Stimulated activated naive CD8-positive, alpha-beta T cell treated with anti-CD3 and anti-CD28 coated beads, Interleukin-15, Interleukin-2, amounts not matched to agents 100 U/mL and 50 U/mL, for 24 hours (primary cell): ENCODE data around the gene TBC1D2B.
A peak's percentile ranks its signal among the peaks of the same experiment; 100 is the strongest.
"Not testable (repeated sequence)": the region's sequence is repeated elsewhere in the genome, so short reads cannot be mapped to it uniquely, and the experiment has no call there.

ENCODE experiments used
- ATAC-seq: fragments of 150-1000 bp; cut with Tn5 transposase; one replicate; pipeline ENCODE4 v1.10.0; 2021
- DNase-seq: peaks from one replicate; pipeline ENCODE4 v3.0.0; 2021

Gene TBC1D2B

DNA sequence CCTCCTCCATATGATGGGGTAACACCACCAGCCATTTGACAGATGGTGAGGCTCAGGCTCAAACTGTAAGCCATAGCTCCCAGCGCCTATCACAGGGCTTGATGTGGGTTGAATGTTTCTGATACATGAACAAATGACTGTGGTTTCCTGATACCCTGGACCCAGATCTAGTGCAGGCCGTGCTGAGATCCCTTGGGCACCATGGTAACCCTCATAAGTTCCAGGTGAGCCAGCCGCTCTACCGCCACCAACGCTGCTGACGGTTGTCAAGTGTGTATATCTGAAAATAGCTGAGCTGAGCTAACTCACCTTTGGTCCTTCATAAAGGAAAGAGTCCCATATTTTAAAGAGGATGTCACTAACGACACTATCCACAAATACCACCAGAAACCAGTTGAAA, 74.5 kb downstream of the TBC1D2B start:
- ATAC-seq (no peak), DNase-seq (no peak)

DNA sequence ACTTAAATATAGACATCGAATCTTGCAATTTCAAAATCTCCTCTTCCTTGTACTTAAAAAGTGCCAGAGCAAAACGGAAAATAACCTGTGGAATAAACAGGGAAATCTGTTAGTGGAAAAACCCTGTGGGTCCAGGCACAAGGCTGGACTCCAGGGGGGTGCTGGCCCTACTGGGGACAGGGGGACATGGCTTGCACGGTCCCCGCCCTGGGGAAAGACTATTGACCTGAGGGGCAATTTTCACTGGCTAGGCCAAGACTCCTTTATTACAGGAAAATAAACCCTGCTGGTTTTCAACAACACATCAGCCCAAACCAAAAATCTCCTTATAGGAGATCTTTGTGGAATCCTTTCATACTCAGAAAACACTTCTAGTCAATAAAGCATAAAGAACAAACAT, 75.9 kb downstream of the TBC1D2B start:
- ATAC-seq = no peak
- DNase-seq = no peak

DNA sequence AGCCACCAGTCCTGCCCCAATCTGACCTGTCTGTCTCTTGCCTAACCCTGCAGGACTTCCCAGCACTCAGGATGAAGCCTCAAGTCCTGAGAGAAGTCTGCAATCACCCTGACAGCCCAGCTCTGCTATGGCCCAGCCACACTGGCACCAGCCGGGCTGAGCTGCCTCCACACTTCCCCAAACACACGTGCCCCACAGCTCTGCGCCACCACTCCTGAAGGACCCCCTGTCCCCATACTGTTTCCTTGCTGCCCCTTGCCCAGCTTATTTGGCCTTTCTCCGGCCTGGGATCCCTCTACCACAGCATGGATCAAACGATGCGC, 76.6 kb downstream of the TBC1D2B start:
- no peak for ATAC-seq
- DNase-seq = no peak

DNA sequence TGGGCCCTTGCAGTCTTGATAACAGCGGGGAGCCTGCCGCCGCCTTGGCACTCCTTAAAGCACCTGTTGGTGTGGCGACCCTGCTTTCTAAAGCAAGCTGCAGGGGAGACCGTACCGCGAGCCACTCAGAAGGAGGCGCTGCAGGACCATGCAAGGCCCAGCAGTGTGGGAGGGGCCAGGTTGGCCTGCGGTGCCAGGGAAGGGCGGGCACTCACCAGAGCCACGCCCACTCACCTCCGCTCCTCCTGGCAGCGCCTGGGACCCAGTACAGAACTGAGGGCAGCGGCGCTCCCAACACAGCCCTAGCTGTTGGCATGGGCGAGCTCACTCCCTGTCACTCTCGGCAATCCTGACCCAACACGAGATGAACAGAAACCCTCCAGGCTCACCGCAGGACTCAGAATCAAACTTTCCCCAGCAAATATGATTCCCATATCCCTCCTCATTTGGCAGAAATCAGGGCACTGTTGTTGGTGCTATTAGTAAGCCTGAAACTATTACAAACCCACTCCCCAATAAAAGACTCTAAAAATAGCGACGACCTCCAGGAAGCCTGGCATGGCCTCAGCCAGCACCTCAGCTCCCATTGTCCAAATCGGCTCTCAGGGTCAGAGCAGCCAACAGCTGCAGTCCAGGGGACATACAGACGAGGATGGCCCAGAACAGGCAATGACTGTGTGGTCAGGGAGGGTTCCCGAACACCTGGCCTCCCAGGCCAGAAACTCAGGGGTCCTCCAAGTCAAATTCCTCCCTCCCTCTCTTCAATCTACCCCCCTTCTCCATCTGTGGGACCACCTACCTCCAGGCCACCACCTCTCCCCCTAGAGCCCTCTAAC, 77.2 kb downstream of the TBC1D2B start:
- peak; percentile 81 for DNase-seq
- ATAC-seq = peak; percentile 91

DNA sequence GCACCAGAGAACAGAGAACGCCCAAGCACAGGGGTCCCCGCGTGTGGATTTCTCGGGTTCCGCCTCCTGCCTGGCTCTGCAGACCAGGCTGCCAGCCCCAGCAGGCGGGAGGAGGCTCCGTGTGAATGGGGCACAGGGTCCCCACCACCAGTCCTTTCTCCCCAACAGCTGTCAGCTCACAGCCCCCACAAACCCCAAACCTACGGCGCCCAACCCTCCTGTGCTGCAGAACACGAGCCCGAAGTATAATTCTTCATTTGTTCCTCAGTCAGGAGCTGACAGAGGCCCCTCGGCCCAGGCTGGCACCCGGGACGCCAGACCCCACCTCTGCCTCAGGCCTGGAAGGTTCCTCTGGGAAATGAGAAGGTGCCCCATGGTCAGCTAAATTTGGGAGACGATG, 78.0 kb downstream of the TBC1D2B start:
- ATAC-seq (no peak), DNase-seq (no peak)

DNA sequence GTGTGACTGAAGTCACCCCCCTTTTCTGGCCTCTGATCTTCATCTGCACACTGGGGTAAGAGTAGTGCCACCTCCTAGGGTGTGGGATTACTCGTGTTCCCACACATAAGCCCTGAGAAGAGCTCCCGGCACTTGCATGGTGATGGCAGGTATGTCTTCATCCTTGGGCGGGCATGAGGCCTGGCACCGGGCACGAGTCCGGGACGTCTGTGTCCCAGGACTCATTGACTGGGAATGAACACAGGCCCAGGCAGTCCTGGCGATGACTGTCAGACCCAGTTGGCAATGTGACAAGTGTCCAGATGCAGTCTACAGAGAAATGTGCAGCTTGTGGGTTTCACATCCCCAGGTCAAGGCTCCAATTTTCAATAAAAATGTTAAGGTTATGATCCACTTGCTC, 78.9 kb downstream of the TBC1D2B start:
- ATAC-seq (no peak), DNase-seq (no peak)

DNA sequence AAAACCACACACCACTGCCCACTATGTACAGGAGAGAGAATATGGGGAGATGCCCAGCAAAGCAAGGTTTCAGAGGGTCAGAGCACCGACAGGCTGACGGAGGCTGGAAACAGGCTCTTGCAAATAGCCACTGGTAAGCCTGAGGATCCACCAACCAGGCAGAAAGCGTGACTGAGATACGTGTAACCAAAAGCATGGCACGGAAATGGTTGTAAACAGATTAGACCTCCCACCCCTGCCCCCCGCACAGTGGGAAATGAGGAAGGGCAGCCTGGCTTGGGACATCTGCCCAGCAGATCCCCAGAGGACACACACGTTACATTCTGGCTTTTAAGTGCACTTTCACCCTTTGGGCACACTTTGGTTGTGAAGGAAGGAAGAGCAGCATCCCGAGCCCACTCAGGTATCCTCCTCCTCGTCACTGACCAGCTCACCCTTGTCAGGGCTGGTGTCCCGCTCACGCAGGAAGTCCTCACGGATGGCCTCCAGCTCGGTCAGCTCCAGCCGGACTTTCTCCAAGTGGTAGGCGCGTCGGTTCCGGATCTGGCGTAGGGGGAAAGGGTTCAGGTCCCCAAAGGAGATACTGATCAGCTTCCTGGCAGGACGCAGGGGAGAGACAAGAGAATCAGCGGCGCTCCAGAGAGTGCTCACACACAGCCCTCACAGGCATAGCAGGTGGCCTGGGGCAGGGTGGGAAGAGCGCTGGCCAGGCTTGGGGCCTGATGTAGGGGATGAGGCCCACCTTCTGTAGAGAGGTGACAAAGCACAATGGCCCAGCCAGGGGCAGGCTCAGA, 79.6 kb downstream of the TBC1D2B start:
- not testable (repeated sequence) for DNase-seq, ATAC-seq

DNA sequence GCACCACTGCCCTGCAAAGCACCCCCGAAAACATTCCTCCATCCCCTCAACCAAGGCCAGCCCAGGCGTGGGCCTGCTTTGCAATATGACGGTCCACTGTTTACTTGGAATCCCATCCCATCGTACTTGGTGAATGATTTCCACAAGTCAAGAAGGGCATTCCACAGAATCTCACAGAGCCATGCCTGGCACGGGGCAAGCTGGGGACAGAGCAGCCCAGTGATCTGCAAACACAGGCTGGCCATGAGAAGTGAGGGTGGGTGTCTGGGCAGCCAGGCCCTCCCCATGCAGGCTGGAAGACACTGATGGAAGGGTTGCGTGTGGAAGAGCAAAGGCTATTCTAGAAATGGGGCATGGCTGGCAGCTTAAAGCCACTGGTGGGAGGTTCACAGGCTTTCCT, 80.3 kb downstream of the TBC1D2B start:
- not testable (repeated sequence) for DNase-seq, ATAC-seq

DNA sequence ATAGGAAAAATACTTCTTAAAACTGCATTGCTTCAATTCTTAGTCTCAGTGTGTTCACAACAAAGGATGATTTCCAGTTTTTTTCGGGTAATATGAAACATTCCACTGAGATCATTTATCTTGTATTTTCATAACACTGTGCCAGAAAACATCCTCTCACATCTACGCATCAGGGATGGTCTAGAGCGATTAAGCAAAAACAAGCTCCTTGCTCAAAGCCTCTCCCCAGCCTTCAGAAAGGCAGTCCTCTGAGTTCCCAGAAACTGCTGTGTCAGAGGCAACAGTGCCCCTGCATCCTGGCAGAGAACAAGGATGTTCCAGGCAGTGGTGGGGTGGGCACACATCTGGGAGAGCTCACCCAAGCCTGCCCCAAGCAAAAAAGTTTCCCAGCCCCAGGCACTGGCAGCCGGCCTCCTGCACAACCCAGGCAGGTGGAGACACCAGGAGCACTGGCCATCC, 80.8 kb downstream of the TBC1D2B start:
- ATAC-seq, DNase-seq: not testable (repeated sequence)

DNA sequence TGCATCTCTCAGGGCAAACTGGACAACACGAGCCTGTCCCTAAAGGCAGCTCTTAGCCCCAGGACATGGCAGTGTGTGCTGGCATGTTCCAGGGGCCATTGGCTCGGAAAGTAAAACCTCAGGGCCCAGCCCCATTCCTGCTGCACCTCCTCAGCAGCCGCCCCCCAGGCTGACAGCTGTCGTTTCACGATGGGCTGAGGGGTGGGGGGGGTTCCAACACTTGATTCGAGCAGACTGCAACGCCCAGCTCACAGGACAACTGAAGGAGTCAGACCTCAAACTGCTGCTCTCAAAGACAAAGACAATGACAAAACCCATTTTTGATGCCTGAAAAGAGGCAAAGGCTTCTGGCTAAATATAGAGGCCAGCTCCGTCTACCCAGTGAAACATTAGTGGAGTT, 81.3 kb downstream of the TBC1D2B start:
- not testable (repeated sequence) for DNase-seq

DNA sequence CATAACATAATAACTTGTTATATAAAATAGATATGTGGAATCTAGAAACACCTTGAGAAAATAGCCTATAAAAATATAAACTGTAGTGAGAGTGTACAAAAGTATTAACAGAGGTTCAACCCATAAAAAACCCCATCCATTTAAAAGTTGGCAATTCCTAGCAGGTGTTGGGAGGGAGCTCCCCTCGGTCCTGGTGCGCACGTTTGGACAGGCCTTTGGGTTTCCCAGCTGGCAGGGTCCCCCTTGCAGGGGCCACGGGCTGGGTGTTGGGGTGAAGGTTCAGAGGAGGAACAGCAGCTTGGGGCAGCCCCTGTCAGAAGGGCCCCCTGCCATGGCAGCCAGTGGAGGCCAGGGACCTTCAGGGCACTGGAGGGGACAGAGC, 82.0 kb downstream of the TBC1D2B start:
- not testable (repeated sequence) for DNase-seq, ATAC-seq

More for the DNA sequence above, 81.3 kb downstream of the TBC1D2B start:
- not testable (repeated sequence) for ATAC-seq

DNA sequence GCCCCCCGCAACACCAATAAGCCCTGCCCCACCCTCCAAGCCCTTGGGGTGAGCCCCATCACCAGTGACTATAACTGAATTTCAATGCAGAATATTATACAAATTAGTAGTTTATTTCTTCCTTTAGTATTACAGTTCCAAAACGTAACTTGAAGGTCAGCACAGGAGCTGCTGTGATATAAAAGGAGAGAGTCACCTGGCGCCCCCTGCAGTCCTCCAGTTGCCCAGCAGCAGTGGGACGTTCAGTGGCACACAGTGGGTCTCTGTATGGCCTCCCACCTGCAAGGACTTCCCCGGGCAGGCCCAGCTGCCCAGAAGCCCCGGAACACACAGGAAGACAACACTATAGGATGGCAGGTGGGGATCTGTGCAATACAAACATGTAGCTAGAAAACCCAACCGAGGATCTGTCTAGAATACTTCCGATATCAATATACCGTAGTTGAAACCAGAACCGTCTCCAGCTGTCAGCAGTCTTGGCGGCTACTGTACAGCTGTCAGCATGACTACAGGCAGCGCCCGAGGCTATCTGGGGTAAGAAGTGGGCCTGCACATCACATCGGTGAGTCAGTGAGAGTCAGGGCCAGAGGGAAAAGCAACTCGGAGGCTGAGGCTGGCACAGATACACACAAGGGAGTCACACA, 82.5 kb downstream of the TBC1D2B start:
- not testable (repeated sequence) for ATAC-seq, DNase-seq

DNA sequence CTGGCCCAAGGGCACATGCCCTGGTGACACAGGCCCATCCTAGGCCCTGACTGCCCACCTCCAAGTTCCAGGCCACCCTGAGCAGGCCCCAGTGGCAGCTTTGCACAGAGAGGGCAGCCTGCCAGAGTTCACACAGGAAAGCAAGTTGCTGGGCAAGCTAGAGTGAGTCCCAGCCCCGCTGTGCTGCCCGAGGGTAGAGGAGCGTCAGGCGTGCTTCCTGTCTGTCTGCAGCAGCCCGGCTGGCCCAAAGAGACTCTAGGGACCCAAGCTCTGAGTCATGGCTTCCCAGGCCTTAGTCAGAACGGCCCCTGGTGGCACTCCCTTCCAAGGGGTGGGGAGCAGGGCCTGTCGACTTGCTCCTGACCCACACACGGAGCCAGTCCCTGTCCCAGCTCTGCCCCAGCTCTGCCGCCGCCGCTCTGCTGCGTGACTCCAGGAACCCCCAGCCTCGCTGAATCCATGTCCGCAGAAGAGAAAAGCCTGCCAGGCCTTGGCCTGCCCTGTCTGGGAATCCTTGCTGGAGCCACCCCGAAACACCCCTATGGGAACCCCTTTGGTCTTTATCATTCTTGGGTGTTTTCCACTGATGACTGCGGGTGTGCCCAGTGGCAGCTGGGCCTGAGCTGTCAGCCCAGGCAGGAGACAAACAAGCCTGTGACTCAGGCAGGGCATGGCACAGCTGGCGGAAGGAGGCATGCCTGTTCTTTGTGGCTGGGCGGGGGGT, 83.4 kb downstream of the TBC1D2B start:
- peak; percentile 38 for DNase-seq
- ATAC-seq = peak; percentile 55

DNA sequence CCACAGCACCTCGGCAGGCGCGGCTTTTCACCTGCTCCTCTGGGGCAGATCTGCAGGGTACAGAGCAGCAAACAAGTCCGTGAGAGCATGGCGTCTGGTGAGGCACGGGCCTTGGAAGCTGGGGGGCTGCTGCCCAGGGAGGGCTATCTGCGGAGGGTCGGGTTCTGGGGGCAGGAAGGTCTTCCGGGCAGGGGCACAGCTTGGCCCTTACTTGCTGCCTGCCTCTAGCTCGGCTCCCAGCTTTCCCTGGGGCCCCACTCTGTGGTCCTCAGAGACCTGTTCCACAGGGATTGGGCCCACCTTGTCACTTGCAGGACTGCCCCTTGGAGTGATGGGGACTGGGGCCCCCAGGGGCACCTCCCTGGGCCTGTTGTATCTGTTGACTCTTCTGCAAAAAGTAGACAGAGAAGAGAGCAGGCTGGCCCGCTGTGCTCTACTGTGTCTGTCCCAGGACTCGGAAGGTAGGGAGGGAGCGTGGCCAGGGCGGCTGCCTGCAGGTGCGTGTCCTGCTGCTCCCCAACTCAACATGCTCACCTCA, 84.1 kb downstream of the TBC1D2B start:
- DNase-seq (no peak), ATAC-seq (no peak)

DNA sequence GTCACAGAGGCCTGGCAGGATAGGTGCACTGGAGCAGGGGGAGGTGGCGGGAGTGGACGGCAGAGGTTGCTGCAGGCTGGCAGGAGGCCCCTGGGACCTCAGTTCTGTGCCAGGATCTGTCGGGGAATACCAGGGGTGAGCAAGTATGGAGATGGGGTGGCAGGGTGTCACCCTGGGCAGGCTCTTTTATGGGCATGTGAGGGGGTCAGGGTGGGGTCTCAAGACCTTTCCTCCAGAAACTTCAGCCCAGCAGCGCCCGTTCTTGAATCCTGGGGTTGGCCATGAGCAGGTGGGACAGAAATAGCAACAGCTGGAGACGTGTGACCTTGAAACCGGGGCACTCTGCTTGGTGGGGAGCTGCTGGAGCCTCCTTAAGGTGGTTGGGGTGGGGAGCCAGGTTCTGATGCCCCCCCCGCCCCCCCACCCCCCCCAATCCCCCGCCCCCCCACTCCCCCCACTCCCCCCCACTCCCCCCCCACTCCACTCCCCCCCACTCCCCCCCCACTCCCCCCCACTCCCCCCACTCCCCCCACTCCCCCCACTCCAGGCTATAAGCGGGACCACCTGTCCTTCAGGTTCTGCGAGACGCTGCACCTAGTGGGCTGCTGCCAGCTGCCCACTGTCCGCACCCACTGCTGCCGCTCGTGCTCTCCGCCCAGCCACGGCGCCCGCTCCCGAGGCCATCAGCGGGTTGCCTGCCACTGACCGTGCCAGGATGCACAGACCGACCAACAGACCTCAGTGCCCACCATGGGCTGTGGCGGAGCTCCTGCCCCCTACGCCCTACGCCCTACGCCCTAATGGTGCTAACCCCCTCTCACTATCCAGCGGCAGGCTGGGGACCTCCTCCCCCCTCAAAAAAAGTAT, 84.9 kb downstream of the TBC1D2B start:
- DNase-seq (no peak), ATAC-seq (no peak)

DNA sequence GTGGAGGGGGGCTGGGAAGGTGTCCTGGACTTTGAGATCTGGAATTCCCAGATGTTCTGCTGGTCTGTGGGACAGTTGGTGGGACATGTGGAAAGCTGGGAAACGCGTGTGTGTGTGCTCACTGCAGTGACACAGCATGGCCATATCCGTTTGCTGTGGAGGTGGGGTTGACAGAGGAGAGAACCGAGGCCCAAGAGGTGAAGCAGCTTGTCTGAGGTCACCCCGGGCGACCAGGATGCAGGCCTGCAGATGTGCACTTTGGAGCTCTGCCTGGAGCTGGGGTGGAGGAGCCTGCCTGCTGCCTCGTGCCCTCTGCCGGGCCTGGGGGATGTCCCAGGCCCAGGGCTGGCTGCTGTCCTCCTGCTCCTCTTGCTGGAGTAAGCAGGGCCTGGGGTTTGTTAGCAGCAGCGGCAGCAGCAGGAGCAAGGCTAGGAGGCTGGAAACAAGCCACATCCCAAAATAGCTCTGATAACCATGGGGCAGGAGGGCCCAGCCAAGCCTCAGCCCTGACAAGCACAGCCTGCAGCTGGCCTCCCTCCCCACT, 85.8 kb downstream of the TBC1D2B start:
- not testable (repeated sequence) for ATAC-seq, DNase-seq

DNA sequence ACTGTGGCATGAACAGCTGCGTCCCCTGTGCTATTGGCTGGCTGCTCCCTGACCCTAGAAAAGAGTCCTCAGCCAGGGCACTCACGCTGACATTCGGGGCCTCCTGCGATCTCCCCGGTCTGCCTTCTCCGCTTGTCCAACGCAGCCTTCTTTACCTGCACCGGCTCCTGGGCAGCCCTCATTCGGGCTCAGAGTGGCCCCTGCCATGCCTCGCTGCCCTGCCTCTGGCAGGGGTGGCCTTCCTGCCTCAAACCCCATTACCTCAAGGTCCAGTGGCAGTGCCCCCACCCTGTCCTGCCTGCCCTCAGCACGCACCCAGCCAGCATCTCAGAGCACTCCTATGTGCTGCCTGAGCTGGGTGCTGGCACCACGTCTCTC, 86.5 kb downstream of the TBC1D2B start:
- DNase-seq (no peak), ATAC-seq (no peak)

DNA sequence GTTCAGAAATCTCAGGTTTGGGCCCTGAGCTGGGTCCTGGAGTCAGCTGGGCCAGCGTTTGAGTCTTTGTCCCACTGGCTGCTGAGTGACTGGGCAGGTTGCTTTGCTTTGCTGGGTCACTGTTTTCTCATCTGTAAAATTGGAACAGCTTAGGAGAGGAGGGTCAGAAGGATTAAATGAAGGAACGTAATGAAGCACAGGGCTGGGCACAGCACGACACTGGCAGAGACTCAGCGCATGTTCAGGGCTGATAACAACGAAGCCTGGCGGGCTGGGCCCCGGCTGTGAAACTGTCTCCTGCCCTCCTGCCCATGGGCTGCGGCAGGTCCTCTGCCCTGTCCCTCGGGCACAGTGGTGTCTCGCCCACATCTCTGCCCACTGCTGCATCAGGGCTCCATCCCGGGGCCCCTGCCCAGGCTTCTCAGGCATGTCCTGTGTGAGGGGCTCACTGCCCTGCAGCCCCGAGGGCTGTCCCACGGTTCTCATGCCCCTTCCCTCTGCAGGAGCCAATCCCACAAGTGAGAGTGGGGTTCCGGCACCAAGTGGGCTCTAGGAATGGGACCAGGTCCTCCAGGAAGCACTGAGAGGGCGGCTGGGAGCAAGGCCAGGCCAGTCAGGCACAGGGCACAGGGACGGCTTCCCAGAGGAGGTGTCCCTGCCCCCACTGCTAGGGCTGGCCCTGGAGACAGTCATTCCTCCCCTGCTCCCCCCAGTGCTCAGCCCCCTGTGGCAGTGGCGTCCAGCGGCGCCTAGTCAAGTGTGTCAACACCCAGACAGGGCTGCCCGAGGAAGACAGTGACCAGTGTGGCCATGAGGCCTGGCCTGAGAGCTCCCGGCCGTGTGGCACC, 88.0 kb downstream of the TBC1D2B start:
- DNase-seq (no peak), ATAC-seq (no peak)
